Activated T-cell treated with anti-CD3 and anti-CD28 coated beads for 1 hour (primary cell): Measurements from ENCODE around the gene IPO9.

Experiments used
- DNase-seq: peaks from one replicate; pipeline ENCODE4 v3.0.0-alpha.2; 2020; ENCODE audit warnings: low read depth

Gene IPO9

DNA sequence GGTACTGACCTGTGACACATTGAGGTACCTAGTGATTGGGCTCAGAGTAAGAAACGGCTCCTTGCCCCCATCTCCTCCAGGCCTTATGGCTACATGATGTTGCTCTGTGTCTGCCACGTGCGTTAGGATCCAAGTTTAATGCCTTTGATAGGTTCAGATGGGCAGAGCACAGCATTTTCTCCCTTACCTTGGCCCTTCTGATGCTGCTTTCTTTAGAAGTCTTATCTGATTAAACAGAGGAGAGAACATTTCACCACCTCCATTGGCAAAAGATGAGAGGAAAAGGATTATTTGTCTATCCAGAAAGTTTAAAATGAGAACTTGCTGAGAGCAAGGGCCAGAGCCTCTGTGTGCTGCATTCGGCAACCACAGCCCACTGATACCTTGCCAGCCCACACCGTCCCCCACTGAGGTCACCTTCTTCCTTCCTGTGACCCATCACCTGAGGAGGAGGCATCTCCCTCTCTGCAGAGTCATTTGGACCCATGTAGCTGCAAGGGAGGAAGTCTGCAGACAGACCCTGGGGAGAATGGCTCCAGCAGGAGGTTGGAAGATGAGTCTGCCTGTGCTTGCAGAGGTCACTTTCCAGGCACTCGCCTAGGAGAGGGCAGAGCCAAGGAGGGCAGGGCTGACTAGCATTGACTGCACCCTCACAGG is 76.4 kb downstream of the IPO9 start:
- DNase-seq: no peak

GRCh38 chr1:201906336-201906735 is 77.4 kb downstream of the IPO9 start:
- DNase-seq: no peak

- DNase-seq: no peak
Measured at GRCh38 chr1:201907621-201908020, 78.7 kb downstream of the IPO9 start.

DNA sequence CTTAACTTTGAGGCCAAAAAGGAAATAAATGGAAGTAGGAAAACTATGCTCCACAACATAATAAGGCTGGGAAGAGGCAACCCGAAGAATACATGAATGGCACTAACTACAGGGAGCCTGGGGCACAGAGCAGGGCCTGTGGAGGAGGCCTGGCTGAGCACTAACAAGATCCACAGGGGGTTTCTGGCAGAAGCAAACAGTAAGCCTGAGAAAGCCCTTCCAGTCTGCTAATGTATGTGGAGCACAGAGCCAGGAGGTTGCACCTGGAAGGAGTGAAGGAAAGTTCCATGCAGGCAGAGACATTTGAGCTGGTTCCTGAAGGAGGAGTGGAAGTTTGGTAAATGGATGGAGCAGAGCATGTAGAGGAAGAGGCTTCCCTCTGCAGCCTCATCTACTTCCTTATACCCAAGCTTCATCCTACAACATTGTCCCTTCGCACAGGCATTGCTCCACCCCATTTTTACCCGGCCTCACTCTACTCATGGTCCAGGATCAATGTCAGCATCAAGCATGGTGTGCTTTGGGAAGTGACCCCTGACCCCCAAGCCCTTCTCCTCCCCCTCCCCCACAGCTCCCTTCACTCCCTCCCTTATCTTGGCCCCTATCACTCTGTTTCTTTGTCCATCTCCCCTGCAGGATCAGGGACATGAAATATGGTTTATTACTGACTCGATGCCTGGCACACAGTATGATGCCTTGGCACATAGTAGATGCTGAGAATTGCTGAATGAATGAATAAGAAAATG is 83.0 kb downstream of the IPO9 start:
- no peak for DNase-seq

GRCh38 chr1:201912832-201913231 is 83.9 kb downstream of the IPO9 start:
- DNase-seq: no peak

DNA sequence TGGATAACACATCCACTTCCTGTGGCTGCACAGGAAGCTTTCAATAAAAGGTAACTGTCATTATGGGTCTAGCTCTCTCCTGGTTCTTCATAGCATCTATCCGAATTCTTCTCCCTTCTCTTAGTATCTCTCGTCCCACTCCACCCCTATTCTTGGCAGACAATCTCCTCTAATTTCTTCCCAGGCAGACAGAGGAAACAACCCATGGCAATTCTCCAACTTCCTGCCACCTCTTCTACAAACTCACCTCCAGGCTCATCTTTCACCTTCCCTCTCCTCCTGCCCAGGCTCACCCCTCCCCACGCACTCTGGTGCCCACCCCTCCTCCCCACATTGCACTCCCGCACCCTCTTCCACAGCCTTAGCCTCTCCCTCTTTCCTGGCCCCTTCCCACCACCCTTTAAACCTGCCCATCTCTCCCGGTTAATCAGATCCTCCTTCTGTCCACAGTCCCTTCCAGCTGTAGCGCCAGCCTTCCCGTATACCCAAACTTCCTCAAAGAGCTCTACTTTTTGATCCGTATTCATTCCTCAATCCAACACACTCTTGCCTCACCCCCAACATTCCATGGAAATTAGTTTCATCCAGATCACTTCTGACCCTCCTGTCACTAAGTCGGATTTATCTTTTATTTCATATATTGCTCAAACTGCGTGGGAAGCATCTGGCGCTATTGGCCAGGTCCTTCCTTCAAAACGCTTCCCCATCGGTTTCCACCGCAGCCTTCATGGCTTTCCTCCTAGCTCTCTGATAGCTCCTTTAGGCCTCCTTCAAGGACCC is 85.7 kb downstream of the IPO9 start:
- DNase-seq: no peak

DNA sequence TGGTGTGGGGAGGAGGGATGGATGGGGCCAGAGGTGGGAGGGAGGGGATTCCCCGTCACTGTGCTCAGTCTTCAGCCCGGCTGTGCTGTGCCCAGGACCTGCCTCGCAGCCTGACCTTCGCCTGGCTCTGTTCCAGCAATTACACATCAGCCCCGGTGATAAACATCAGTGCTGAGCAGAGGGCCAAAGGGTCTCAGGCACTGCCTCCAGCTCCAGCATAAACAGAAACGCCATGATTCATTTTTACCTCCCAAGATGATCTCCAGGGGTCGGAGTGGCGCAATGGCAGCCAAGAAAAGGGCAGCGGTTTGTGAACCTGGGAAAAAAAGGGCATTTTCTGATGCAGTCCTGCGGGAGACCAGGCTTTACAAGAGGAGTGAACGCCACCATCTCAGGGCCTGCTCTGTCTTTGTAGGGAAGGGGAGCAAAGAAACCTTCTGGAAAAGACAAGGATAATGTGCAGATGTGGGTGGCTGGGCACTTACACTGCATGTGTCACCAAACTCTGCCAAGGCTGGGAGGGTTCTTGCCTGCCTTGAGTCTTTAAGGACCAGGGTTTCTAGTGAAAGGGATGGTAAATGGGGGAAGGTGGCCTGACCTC is 87.8 kb downstream of the IPO9 start:
- no peak for DNase-seq

DNA sequence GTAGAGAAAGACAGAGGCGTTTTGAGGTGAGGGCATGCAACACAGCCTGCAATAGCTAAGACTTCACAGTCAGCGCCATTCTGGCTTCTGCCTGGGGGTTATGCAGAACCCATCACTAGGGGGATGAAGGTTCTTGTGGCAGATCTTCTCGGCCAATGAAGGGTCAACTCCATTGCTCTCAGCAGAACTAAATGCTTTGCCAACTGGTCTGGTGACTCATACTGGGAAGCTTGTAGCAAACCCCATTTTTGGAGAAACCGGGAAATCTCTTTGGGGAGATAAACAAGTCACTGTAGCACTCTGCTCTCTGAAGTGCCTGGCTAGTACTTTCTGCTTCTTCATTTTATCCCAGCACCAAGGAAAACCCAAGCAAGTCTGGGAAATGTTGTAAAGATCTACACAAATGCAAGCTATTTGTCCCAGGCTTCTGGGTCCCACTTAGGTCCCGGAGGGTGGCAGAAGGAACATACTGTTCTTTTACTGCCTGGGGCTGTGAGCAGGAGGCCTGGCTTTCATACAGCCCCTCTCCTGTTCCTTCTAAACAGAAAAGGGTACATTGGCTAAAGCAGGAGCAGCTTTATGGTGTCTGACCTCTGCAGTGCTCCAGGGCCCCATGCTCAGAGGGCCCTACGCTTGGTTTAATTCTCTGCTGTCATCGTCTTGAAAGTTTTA is 88.5 kb downstream of the IPO9 start:
- no peak for DNase-seq

DNA sequence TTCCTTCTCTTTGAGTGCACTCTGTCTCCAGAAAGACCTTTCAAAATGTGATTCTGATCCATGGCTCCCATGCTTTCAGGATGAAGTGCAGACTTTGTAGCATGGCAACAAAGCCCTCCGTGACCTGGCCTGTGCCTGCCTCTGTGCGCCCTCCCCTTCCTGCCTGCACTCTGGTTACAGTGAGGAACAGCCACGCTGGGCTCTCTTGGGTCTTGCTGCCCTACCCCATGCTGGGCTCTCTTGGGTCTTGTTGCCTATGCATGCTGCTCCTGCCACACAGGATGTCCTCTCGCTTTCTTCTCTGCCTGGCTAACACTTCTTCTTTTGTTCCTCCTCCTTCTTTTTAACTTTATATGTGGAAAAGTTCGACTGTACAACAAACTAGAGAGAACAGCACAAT is 89.4 kb downstream of the IPO9 start:
- no peak for DNase-seq

DNA sequence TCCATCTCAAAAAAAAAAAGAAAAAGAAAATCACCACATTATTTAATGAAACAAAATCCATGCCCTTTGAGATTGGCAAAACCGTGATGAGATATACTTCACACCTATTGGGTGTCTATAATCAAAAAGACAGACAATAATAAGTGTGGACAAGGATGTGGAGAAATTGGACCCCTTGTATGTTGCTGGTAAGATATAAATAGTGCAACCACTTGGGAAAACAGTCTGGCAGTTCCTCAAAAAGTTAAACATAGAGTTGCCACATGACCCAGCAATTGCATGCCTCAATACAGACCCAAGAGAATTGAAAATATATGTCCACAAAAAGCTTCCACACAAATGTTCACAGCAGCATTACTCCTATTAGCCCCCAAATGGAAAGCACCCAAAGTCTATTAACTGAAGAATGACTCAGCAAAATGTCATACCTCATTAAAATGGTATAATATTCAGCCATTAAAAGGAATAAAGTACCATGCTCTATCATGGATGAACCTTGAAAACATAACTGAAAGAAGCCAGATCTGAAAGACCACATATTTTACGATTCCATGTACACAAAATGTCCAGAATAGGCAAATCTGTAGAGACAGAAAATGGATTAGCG is 93.1 kb downstream of the IPO9 start:
- DNase-seq: no peak

DNA sequence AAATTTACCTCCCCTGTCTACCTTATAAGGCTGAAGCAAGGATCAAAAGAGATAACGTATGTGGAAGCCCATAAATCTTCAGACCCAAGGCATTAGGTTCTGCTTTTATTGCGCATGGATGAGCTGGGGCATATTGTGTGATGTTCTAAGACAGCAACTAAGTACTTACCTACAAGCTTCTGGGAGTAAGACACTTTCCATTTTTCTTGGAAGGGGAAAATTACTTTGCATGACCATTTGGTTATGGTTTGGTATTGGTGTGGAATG is 96.3 kb downstream of the IPO9 start:
- DNase-seq: no peak

DNA sequence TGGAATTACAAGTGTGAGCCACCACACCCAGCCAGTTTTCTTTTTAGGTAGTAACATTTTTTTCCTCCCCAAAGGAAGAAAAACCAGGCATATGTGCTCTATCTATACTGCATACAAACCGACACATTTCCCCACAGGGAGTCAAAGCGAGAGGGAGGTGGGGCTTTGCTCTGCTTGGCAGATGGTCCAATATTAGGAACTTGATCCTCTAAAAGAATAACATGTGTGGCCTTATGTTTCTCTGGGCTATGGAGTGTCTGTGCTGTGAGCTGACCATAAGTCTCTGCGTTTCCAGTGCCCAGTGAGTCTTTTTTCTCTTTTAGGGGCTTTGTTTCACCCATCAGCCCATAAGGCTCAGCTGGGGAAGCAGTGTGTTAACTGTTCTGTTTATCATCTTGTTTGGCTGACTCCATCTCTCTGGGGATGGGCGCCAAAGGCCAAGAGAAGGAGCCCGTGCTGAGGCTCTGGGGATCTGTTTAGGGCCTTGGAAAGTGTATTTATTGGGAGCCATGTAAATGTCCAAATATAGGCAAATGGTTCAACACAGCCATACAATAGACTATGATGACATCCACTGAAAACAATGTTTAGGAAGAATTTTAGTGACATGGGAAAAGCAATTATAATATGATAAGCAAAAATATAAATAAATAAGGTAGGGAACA is 97.2 kb downstream of the IPO9 start:
- DNase-seq: no peak

DNA sequence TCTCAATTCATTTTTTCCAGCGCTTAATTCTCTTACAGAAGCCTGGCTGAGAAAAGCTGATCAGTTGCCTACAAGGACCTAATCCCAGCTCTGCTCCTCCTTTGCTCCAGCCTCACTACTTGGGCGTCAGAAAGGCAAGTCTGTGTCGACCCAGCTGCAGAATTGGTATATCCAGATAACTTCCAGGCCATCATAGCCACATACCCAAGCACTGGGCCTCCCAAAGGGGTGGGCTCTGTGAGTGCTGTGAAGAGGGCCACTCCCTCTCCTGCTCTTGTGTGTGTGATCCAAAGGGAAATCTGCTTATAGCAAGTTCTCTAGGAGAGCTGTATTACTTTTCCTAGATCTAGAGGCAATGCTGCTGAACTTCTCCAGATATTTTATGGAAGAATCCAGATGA is 99.3 kb downstream of the IPO9 start:
- no peak for DNase-seq

- DNase-seq: no peak
Measured at GRCh38 chr1:201930137-201930536, 101.2 kb downstream of the IPO9 start.

- no peak for DNase-seq
Measured at GRCh38 chr1:201930803-201931202, 101.8 kb downstream of the IPO9 start.
